ENCODE measurements around the gene VAMP8.

Gene VAMP8

DNA sequence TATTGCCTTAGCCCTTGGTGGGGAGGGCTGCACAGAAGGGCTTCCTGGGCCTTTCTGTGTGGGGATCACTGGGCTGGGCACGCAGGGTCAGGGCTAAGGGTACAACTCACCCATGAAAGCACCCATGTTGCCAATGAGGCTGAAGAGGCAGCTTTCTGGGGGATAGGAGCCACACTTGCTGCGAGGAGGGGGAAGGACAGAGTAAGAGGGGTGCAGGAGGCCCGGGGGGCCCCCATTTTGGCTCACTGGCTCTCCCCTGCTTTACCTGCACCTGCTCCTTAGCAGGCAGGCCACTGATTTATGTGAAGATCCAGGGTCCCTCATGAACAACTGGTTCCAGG is 22.8 kb downstream of the VAMP8 start:
- Histone ChIP-seq H3K4ac (ENCODE audit: low read depth, low read length) (no peak overlapping the region), H2BK5ac (ENCODE audit: low read depth, low read length, poor library complexity) (no peak overlapping the region), H3K14ac (ENCODE audit: low read length) (no peak overlapping the region), H2BK120ac (ENCODE audit: insufficient read depth, low read length, poor library complexity) (no peak overlapping the region), H2AFZ (ENCODE audit: insufficient read depth, low read length, poor library complexity) (no peak overlapping the region), H4K12ac (ENCODE audit: low read depth, low read length) (no peak overlapping the region), H3K23ac (ENCODE audit: low read length) (no peak overlapping the region), H3K18ac (ENCODE audit: low read length) (no peak overlapping the region), H3K4me1 (ENCODE audit: control insufficient read depth in 1 of 2, insufficient read depth in 2 of 2, low read length in 2 of 2) (peaks cover 7 to 26% of the 10 kb centered on the region in 2 experiments), H4K8ac (ENCODE audit: low read depth, low read length) (no peak overlapping the region), H3K79me1 (ENCODE audit: low read length) (peaks cover 12% of the 10 kb centered on the region), H3K9ac (ENCODE audit: low read length) (no peak overlapping the region), H3K36me3 (ENCODE audit: control insufficient read depth in 1 of 2, insufficient read depth in 2 of 2, low read length in 2 of 2) (peaks cover 28 to 32% of the 10 kb centered on the region in 2 experiments), H3K4me3 (ENCODE audit: low read depth, low read length) (no peak overlapping the region), H3K27me3 (ENCODE audit: insufficient read depth, low read length) (no peaks in the 10 kb centered on the region), H3K79me2 (ENCODE audit: control insufficient read depth, insufficient read depth, low read length, poor library complexity) (peaks cover 11% of the 10 kb centered on the region), H2BK12ac (ENCODE audit: low read length) (no peak overlapping the region), H3K9me3 (ENCODE audit: insufficient read depth, low read depth, low read length) (peaks cover 3% of the 10 kb centered on the region), H3K27ac (ENCODE audit: low read depth, low read length) (no peak overlapping the region), H2AK5ac (ENCODE audit: low read length) (no peak overlapping the region), H4K91ac (ENCODE audit: low read depth, low read length) (no peak overlapping the region), H3K4me2 (ENCODE audit: low read length) (no peak overlapping the region)
- no peak for DNase-seq
- no CpG with 5 or more reads among the region's 3 CpGs for WGBS (ENCODE audit: extremely low coverage, insufficient coverage, insufficient read length)

DNA sequence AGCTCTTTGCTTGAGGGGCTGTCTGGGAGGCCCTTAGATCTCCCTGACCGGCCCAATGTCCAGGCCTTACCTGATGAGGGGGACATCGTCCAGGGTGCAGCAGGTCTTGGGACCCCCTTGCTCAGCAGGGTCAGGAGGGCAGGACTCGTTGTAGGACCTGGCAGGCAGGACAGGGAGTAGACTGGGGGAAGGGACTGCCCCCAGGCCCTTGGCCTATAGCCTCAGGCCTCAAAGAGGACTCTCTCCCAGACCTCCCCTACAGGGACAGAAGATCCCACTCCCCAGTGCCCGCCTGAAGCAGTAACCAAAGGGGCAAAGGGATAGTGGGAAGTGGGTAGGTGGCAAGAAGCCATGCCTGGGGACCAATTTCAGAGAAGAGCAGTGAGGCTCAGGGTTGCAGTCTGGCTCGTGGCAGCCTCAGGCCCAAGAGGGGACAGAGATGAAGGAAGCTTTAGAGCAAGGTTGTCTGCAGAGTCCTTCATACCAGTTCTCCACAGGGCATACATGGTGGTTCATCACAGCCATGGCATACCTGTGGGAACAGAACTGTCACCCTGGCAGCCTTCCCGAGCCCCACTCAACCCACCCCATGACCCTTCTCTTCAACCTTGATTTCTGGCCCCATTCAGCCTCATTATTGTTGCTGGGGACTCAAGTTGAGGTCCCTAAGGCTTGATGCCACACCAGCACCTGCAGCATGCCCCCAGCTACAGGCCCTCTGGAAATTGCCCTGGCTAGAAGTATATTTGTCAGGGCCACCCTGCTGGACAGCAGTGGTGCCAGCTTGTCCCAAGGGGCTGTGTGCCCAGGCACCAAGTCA is 23.8 kb downstream of the VAMP8 start:
- Histone ChIP-seq H3K4me2 (ENCODE audit: low read length) (peak overlapping the region; percentile 92), H3K27me3 (ENCODE audit: insufficient read depth, low read length) (no peaks in the 10 kb centered on the region), H4K12ac (ENCODE audit: low read depth, low read length) (no peak overlapping the region), H3K36me3 (ENCODE audit: control insufficient read depth in 1 of 2, insufficient read depth in 2 of 2, low read length in 2 of 2) (peaks cover 28 to 32% of the 10 kb centered on the region in 2 experiments), H3K4me3 (ENCODE audit: low read depth, low read length) (no peak overlapping the region), H3K18ac (ENCODE audit: low read length) (peak overlapping the region; percentile 87), H3K27ac (ENCODE audit: low read depth, low read length) (no peak overlapping the region), H3K79me1 (ENCODE audit: low read length) (peaks cover 8% of the 10 kb centered on the region), H3K14ac (ENCODE audit: low read length) (no peak overlapping the region), H4K8ac (ENCODE audit: low read depth, low read length) (no peak overlapping the region), H2BK5ac (ENCODE audit: low read depth, low read length, poor library complexity) (no peak overlapping the region), H3K79me2 (ENCODE audit: control insufficient read depth, insufficient read depth, low read length, poor library complexity) (peaks cover 6% of the 10 kb centered on the region), H2AFZ (ENCODE audit: insufficient read depth, low read length, poor library complexity) (no peak overlapping the region), H3K9ac (ENCODE audit: low read length) (no peak overlapping the region), H2BK12ac (ENCODE audit: low read length) (no peak overlapping the region), H2AK5ac (ENCODE audit: low read length) (no peak overlapping the region), H3K9me3 (ENCODE audit: insufficient read depth, low read depth, low read length) (peaks cover 3% of the 10 kb centered on the region), H4K91ac (ENCODE audit: low read depth, low read length) (no peak overlapping the region), H3K4ac (ENCODE audit: low read depth, low read length) (no peak overlapping the region), H3K23ac (ENCODE audit: low read length) (no peak overlapping the region), H2BK120ac (ENCODE audit: insufficient read depth, low read length, poor library complexity) (no peak overlapping the region), H3K4me1 (ENCODE audit: control insufficient read depth in 1 of 2, insufficient read depth in 2 of 2, low read length in 2 of 2) (peaks cover 7 to 28% of the 10 kb centered on the region in 2 experiments)
- no CpG with 5 or more reads among the region's 6 CpGs for WGBS (ENCODE audit: extremely low coverage, insufficient coverage, insufficient read length)
- DNase-seq = no peak

DNA sequence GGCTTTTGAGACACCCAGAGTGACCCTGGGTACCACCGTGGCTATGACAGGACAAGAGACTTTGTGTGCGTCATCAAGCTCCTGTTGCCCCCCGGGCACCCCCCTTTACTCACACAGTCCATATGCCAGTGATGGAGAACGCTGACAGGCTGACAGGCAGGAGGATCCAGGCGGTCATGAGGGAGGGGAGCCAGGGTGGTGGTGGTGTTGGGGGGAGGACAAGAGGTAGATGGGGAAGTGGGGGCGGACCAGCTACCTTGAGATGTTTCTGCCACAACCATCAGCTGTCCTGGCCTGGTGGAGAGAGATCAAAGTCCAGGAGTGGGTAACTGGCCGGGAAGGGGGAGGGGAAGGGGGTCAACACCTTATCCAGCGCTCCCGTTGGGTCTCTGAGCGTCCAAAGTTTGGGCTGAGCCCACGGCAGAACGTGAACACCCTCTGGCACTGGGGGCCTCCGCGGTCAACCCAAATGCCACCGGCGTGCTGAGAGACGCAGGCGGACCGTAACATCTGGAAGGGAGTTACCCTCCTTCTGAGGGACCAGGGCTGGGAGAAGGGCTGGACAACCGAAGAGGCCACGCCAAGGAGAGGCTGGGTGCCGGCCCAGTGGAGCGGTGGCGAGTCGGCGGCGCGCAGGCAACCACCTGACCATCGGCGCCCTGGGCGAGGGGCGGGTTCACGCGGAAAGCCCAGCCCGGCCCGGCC is 24.5 kb downstream of the VAMP8 start:
- H4K8ac ChIP-seq (ENCODE audit: low read depth, low read length) = peak overlapping the region; percentile 66
- H2BK120ac ChIP-seq (ENCODE audit: insufficient read depth, low read length, poor library complexity) = no peak overlapping the region
- H2AK5ac ChIP-seq (ENCODE audit: low read length) = peak overlapping the region; percentile 59
- peak overlapping the region; percentile 76 for H4K12ac ChIP-seq (ENCODE audit: low read depth, low read length)
- WGBS (ENCODE audit: extremely low coverage, insufficient coverage, insufficient read length) = no CpG with 5 or more reads among the region's 36 CpGs
- peaks cover 3% of the 10 kb centered on the region for H3K9me3 ChIP-seq (ENCODE audit: insufficient read depth, low read depth, low read length)
- H3K9ac ChIP-seq (ENCODE audit: low read length) = peak overlapping the region; percentile 90
- no peak overlapping the region for H2BK12ac ChIP-seq (ENCODE audit: low read length)
- H3K14ac ChIP-seq (ENCODE audit: low read length) = peak overlapping the region; percentile 68
- H3K23ac ChIP-seq (ENCODE audit: low read length) = no peak overlapping the region
- peaks cover 6% of the 10 kb centered on the region for H3K79me2 ChIP-seq (ENCODE audit: control insufficient read depth, insufficient read depth, low read length, poor library complexity)
- H3K36me3 ChIP-seq (ENCODE audit: control insufficient read depth in 1 of 2, insufficient read depth in 2 of 2, low read length in 2 of 2) = peaks cover 24 to 27% of the 10 kb centered on the region in 2 experiments
- peak overlapping the region; percentile 56 for H3K27ac ChIP-seq (ENCODE audit: low read depth, low read length)
- H3K4me1 ChIP-seq (ENCODE audit: control insufficient read depth in 1 of 2, insufficient read depth in 2 of 2, low read length in 2 of 2) = peaks cover 5 to 23% of the 10 kb centered on the region in 2 experiments
- peak overlapping the region; percentile 46 for H2AFZ ChIP-seq (ENCODE audit: insufficient read depth, low read length, poor library complexity)
- DNase-seq = peak; percentile 52 to 75
- peak overlapping the region; percentile 92 for H3K4me2 ChIP-seq (ENCODE audit: low read length)
- peak overlapping the region; percentile 13 for H3K4ac ChIP-seq (ENCODE audit: low read depth, low read length)
- peak overlapping the region; percentile 52 for H2BK5ac ChIP-seq (ENCODE audit: low read depth, low read length, poor library complexity)
- H4K91ac ChIP-seq (ENCODE audit: low read depth, low read length) = peak overlapping the region; percentile 67
- H3K4me3 ChIP-seq (ENCODE audit: low read depth, low read length) = peak overlapping the region; percentile 98
- H3K79me1 ChIP-seq (ENCODE audit: low read length) = peaks cover 8% of the 10 kb centered on the region
- H3K27me3 ChIP-seq (ENCODE audit: insufficient read depth, low read length) = no peaks in the 10 kb centered on the region
- H3K18ac ChIP-seq (ENCODE audit: low read length) = peak overlapping the region; percentile 87

DNA sequence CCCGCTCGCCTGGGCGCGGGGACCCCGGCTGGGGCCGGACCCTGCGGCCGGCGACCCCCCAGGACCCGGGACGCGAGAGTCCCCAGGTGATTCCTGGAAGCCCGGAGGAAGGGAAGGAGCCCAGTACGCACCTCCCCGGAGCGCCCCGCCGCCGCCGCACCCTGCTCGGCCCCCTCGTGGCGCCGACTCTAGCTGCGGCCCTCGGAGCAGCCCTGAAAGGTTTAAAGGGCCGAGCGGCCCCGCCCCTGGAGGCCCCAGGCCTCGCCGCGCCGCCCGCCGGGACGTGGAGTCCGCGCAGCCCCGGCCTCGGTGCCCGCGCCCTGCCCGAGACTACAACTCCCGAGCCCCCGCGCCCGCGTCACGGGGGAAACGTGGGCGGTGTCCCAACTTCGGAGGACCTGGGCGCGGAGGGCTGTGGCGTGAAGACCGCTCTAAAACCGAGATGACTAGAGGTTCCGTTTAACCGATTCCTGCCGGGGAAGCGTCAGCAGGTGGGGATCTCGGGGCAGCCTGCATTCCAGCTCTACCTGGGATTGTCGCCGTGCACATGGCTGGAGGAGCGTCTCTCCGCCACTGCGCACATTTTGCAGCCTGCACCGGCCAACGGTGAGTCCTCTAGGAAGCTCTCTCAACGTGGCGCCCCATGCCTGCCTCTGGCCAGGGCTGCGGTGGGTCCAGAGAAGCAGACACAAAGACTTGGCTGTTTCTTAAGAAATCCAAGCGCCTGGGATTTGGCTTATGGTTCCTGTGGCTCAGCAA is 25.3 kb downstream of the VAMP8 start, which contains the start of gene TMEM150A:
Gene TMEM150A, minus strand, starts transcription at position 223 of the 759 bp plus-strand sequence. CDS start 750 bp downstream, outside the sequence.
- peak within 1 kb of the TSS; percentile 90 for H3K9ac ChIP-seq (ENCODE audit: low read length)
- H3K27ac ChIP-seq (ENCODE audit: low read depth, low read length) = peak within 1 kb of the TSS; percentile 56
- H3K27me3 ChIP-seq (ENCODE audit: insufficient read depth, low read length) = no peaks in the 10 kb centered on the region
- H3K9me3 ChIP-seq (ENCODE audit: insufficient read depth, low read depth, low read length) = peaks cover 3% of the 10 kb centered on the region
- H3K18ac ChIP-seq (ENCODE audit: low read length) = peak within 1 kb of the TSS; percentile 87
- no CpG with 5 or more reads among the region's 73 CpGs for WGBS (ENCODE audit: extremely low coverage, insufficient coverage, insufficient read length)
- peak within 1 kb of the TSS; percentile 66 for H4K8ac ChIP-seq (ENCODE audit: low read depth, low read length)
- H2BK12ac ChIP-seq (ENCODE audit: low read length) = no peak within 1 kb of the TSS
- H2AFZ ChIP-seq (ENCODE audit: insufficient read depth, low read length, poor library complexity) = peak within 1 kb of the TSS; percentile 46
- no peak within 1 kb of the TSS for H2BK120ac ChIP-seq (ENCODE audit: insufficient read depth, low read length, poor library complexity)
- H3K4me3 ChIP-seq (ENCODE audit: low read depth, low read length) = peak within 1 kb of the TSS; percentile 98
- H2BK5ac ChIP-seq (ENCODE audit: low read depth, low read length, poor library complexity) = peak within 1 kb of the TSS; percentile 52
- H3K23ac ChIP-seq (ENCODE audit: low read length) = no peak within 1 kb of the TSS
- peaks cover 16 to 21% of the 10 kb centered on the region in 2 experiments for H3K36me3 ChIP-seq (ENCODE audit: control insufficient read depth in 1 of 2, insufficient read depth in 2 of 2, low read length in 2 of 2)
- peak within 1 kb of the TSS; percentile 92 for H3K4me2 ChIP-seq (ENCODE audit: low read length)
- peak within 1 kb of the TSS; percentile 13 for H3K4ac ChIP-seq (ENCODE audit: low read depth, low read length)
- peaks cover 8% of the 10 kb centered on the region for H3K79me1 ChIP-seq (ENCODE audit: low read length)
- peaks cover 6% of the 10 kb centered on the region for H3K79me2 ChIP-seq (ENCODE audit: control insufficient read depth, insufficient read depth, low read length, poor library complexity)
- peak within 1 kb of the TSS; percentile 76 for H4K12ac ChIP-seq (ENCODE audit: low read depth, low read length)
- H4K91ac ChIP-seq (ENCODE audit: low read depth, low read length) = peak within 1 kb of the TSS; percentile 67
- H2AK5ac ChIP-seq (ENCODE audit: low read length) = peak within 1 kb of the TSS; percentile 59
- peak within 1 kb of the TSS; percentile 68 for H3K14ac ChIP-seq (ENCODE audit: low read length)
- peaks cover 5 to 22% of the 10 kb centered on the region in 2 experiments for H3K4me1 ChIP-seq (ENCODE audit: control insufficient read depth in 1 of 2, insufficient read depth in 2 of 2, low read length in 2 of 2)
- DNase-seq = peak; percentile 80 to 92
